Muscle of back (tissue), 11 donors: ENCODE results near the gene ACTG2. TPM values are rescaled to one million over a fixed set of nuclear protein-coding genes. Genes with fewer than 3 reads are reported as not detected.

ENCODE experiments used
- DNase-seq, 3 donors: peaks; one replicate each; pipeline versions ENCODE4 v3.0.0 to v3.0.0-alpha.2; 2013
- polyA plus RNA-seq, 10 donors: library from polyadenylated mRNA; unstranded; fragments of 120-200 nt; gene quantifications; one replicate each; pipeline ENCODE4 v1.2.1, GENCODE V29; 2013; ENCODE audit not compliant: insufficient read length in 10 of 10

Gene ACTG2
- polyA plus RNA-seq, 10 donors: 3.7 to 10.8 (median 4.8) TPM

DNA sequence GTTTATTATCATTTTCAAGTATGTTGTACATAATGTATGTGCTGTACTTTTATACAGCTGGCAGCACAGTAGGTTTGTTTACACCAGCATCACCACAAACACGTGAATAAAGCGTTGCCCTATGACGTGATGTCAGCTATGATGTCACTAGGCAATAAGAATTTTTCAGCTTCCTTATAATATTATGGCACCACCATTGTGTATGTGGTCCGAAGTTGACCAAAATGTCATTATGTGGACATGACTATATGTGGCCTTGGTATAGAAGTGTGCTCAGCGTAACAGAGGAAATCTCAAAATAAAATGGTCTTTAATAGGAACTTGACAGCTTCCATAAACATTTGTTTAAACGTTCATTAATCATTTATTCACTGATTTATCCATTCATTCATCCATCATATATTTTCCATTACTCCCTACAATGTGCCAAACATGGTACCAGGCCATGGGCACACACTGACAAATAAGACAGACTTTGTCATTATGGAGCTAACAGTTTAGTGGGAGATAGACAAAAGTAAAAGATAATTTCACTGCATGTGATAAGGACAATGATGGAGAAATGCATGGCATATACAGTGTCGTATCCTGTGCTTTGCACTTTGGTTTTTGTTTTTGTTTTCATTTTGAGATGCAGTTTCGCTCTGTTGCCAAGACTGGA is 18.9 kb downstream of the ACTG2 start:
- no peak for DNase-seq

- no peak for DNase-seq
Measured at GRCh38 chr2:73913414-73914054, 20.7 kb downstream of the ACTG2 start.

- DNase-seq: no peak
Measured at GRCh38 chr2:73914667-73915066, 21.9 kb downstream of the ACTG2 start.

- no peak for DNase-seq
Measured at GRCh38 chr2:73915437-73915993, 22.7 kb downstream of the ACTG2 start.

GRCh38 chr2:73916666-73917065 is 23.9 kb downstream of the ACTG2 start:
- DNase-seq: no peak

DNA sequence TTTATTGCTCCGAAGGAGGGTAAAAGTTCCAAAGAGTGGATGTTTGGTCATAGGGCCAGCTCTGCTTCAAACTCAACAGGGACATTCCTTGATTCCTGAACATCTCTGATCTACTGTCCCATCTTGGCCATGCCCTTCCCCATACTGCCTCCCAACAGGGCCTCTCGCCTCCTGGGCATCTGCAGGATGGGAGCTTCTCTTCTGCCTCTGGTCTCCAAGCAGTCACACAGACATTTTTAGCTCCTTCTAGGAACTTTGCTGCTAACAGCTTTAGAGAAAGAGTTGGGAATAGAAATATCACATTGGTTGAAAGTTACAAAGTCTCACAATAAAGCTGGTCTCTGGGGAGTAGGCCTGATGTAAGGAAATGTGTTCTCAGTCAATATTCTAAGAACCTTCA is 24.5 kb downstream of the ACTG2 start:
- DNase-seq: no peak

- DNase-seq: no peak
Measured at GRCh38 chr2:73917696-73918207, 24.9 kb downstream of the ACTG2 start.

- DNase-seq: no peak
Measured at GRCh38 chr2:73918856-73919255, 26.0 kb downstream of the ACTG2 start.

GRCh38 chr2:73919596-73920228 is 26.9 kb downstream of the ACTG2 start:
- DNase-seq: no peak

- DNase-seq: peak in 1 of 3 donors; percentile 13
Measured at GRCh38 chr2:73920577-73921545, 28.1 kb downstream of the ACTG2 start.

- DNase-seq: no peak
Measured at GRCh38 chr2:73921581-73921980, 28.8 kb downstream of the ACTG2 start.

- DNase-seq: no peak
Measured at GRCh38 chr2:73922681-73923080, 29.9 kb downstream of the ACTG2 start.

GRCh38 chr2:73925033-73925704 is 32.4 kb downstream of the ACTG2 start:
- DNase-seq: no peak

GRCh38 chr2:73925853-73926492 is 33.2 kb downstream of the ACTG2 start:
- DNase-seq: peak in 1 of 3 donors; percentile 10

- peak; percentile 99 to 100 (median 99) for DNase-seq
Measured at GRCh38 chr2:73926493-73927327, 33.9 kb downstream of the ACTG2 start, which contains the start of gene DGUOK. TSS of gene DGUOK (plus strand) at chr2:73926880. CDS start at chr2:73926911, 31 bp downstream.

GRCh38 chr2:73927344-73927743 is 34.5 kb downstream of the ACTG2 start:
- DNase-seq: no peak

GRCh38 chr2:73928963-73929347 is 36.1 kb downstream of the ACTG2 start:
- no peak for DNase-seq

GRCh38 chr2:73930386-73930785 is 37.6 kb downstream of the ACTG2 start:
- DNase-seq: no peak
